LoVo (cell line): ENCODE measurements around the gene LUC7L.
"Not testable (repeated sequence)": the region's sequence is repeated elsewhere in the genome, so short reads cannot be mapped to it uniquely, and the experiment has no call there.

ENCODE experiments used
- DNase-seq: peaks from one replicate; pipeline ENCODE4 v3.0.0-alpha.2; 2016; ENCODE audit warnings: low spot score

LUC7L gene, protein sequence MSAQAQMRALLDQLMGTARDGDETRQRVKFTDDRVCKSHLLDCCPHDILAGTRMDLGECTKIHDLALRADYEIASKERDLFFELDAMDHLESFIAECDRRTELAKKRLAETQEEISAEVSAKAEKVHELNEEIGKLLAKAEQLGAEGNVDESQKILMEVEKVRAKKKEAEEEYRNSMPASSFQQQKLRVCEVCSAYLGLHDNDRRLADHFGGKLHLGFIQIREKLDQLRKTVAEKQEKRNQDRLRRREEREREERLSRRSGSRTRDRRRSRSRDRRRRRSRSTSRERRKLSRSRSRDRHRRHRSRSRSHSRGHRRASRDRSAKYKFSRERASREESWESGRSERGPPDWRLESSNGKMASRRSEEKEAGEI

DNA sequence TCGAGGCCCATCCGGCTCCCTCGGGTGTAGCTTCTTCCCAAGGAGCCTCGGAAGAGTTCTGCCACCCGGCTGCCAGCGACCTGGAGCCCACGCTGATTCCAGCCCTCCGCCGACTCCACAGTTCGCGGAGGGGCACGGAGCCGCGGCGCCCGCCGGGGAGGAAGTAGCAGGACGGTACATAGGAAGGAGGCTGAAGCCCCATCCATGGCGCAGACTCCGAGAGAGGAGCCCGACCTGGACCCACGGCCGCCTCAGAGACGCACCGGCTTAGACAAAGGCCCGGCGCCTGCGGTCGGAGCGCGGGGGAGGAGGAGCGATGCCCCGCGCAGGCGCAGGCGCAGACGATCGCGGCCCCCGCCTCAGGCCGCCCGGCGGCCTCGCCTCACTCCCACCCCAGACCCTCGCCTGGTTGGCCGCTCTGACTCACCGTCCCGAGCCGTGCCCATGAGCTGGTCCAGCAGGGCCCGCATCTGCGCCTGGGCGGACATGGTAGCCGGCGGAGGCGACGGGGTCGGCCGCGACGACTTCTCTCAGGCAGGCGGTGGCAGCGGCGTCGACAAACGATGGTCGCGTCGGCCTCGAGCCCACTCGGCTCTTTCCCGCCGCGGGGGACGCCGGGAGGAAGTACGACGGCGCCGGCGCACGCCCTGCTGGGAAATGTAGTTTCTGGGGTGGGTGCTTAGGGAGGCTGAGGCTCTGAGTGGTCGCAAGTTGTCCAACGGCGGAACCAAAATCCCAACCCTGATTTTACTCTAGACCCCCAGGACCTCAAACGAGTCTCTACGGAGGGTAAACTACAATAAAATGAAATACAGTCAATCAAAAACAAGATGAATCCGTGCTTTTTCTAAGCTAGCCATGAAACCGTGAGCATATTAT lies at the start of gene LUC7L:
TSS of gene LUC7L (minus strand) at position 598 of the 879 bp plus-strand sequence. CDS start at position 488, 110 bp downstream.
- peak; percentile 89 for DNase-seq

DNA sequence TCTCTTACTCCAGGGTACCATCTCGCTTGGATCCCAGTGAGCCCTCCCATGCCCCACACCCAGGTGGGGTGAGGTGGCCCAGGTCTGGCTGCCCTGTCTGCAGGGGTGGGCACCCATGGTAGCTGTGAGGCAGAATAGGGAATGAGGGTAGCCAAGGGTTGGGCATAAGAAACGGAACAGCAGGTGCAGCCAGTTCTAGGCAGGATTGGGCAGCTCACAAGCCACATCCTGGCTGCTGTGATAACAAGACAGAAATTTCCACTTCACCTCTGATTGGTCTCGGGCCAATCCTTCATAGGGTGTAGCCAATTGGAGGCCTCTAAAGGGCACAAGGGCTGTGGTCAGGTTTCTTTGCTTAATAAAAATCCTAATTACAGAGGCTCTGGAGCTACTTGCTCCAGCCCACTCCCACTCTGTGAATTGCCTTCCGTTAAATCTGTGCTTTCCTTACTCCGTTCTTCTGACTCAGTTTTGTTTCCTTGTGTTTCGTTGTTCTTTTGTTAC lies 49.7 kb upstream of the LUC7L start:
- DNase-seq: no peak

DNA sequence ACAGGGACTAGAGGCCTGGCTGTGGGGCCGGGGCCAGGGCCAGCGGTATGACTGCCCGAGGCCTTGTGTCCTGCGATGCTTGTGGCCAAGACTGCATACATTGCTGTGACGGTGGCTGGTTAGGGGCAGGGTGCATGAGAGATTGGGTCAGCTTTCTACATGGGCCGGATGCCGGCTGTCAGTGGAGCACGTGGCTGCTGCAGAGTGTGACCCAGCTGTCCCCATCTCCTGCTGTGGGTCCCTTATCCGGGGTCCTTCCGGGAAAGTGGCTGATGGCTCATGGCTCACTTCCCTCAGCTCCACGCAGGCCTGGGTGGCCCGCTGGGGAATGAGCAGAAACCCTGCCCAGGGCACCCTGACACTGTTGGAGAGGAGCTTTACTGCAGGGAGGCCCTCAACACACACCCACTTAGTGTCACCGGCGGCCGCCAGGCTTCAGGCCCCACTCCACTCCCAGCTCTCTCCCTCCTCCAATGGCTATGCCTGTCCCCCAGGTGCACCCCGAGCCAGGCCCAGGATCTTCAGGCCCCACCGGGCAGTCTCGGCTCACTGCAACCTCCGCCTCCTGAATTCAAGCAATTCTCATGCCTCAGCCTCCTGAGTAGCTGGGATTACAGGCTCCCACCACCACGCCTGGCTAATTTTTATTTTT lies 47.3 kb upstream of the LUC7L start:
- no peak for DNase-seq

DNA sequence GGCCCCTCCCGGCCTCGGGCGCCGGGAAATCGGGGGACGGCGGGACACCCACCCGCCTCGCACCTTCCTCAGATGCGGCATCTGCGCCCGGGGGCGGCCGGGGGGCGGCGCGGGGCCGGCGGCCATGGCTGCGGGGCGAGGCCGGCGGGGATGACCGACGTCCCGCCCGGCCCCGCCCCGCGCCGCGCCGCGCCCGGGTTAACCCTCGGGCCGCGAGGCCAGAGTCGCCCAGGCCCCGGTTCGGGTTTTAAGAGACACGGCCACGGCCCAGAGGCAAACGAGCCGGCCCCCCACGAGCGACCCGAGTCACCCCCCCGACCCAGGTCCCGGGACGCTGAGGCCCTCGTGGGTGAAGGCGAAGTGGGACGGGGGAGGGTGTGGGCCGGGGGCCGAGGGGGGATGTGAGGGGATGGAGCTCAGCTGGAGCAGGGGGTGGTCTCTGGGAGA lies 46.6 kb upstream of the LUC7L start, which contains the start of gene RGS11:
TSS of gene RGS11 (minus strand) at position 159 of the 447 bp plus-strand sequence. CDS start at position 126, 33 bp downstream.
- DNase-seq: peak; percentile 22

DNA sequence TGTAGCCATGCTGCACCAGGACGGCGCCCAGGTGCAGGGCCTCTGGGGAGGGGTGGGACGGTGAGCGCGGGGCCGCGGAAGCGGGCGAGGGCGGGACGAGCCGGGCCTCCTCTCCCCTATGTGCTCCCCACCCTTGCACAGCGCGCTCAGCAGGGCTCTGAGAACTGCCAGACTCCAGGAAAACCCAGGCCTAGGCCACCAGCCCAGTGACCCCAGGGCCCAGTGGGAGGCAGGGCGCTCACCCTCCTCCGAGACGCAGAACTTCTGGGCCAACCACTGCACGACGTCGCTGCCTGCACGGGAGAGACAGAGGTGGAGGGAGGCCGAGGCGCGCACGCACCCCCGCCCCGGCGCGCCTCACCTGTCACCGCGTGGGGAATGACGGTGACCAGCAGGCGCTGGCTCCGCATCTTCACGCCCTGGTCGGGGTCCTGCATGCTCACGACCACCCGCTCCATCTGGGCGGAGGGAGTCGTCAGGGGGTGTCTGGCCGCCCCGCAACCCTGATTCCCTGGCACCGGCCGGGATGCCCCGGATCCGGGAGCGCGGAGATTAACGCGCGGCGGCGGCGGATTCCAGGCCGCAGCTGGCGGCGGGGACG lies 45.9 kb upstream of the LUC7L start:
- no peak for DNase-seq

DNA sequence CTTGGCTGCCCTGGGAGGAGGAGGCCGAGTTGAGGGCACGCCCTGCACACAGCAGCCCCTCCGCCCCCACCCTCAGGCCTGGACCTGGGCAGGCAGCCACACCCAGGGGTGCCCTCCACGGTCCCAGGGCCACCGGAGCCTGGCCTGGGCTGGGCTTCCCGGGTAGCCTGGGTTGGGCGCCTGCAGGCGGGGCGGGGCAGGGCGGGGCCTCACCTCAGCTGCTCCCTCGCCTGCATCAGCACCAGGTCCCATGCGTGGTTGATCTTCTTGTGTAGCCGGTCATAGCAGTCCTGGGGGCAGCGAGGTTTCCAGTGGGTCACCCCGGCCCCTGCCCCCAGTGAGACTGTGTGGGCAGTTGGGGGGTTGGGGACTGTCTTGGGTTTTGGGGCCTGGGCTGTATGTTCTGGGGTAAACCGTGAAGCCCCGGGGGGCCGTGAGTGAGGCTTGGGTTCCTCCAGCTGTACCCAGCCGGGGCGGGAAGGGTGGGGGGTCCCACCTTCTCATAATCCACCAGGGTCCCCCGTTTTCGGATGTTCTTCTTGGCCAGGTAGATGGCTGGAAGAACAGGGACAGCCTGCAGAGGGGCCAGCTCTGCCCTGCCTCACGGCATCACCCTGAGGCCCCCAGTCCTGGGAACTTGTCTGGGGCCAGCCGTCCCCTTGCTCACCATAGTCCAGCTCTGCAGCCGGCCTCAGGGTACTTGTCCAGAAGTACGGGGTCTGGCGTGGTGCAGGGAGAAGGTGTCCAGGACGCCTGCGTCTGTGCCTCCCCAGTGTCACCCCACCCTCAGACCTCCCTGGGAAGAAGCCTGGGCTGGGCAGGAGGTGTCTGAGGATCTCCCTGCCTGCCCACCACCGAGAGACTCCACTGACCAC lies 44.5 kb upstream of the LUC7L start:
- DNase-seq: peak; percentile 46

DNA sequence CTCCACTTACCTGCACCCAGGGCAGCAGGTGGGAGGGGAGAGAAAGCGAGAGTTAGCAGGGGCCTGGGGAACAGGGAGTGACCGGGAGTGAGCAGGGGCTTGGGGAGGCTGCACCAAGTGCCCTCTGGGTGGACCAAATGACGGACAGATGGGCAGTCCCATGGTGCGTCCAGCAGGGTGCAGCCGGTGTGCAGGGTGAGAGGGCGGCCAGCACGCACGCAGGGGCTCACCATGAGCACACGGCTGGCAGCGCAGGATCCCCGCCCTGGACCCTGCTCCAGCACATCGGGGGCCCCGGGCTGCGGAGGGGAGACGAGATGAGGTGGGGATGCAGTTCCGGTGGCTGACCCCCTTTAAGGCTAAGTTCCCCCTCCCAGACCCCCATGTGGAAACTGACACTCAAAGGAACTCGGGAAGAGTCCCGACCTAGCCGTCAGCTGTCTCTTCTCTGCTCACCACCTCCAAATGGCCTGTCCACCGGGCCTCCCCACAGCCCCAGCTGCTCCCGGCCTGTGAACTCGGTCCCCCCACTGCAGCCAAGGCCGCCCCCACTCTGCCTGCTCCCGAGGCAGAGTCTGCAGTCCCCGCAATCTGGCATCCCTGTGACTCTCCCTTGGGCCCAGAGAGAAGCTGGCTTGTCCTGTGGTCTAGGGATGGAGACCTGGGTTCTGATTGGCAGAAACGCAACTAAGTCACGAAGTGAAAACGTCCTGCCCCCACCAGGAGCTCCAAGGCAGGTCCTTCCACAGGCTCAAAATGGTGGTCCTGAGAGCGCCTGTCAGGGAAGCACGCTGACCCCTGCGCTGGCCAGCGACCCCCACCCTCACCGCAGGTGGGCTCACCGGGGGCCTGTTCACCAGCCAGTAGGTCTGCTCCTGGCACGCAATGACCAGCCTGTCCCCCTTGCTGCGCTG lies 43.6 kb upstream of the LUC7L start:
- DNase-seq: no peak

DNA sequence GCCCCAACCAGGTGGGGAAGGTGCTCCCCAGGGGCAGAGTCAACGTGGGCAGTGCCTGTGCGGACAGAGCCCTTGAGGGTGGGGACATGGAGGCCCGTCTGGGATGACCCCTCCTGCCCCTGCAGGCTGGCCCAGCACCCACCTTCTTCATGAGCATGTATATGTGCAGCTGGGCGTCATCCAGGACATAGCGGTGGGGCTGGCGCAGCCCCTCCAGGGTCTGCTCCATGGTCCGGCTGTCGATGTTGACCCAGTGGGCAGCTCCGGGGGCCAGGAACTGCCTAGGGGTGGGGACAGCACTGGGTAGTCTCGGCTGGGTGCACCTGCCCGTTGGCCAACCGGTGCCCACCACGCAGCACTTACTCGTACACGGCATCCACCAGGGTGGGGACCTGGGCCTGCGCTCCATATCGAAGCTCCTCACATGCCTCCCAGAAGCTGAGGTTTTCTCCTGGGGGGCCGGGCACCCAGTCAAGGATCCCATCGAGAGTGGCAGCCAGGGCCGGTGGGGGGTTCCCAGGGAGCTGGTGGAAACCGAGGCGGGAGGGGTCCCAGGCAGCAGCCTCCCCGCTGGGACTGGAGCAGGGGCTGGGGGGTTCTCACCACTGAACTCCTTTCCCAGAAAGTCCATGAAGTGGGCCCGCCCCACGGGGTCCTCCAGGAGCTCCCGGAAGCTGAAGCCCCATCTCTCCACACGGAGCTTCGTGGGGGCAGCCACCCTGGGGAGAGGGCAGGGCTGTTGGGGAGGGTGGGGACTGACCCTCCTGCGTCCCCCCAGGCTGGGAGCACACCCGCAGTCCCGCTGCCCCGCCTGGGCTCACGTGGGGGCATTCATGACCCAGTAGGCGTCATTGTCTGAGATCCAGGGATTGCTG lies 41.4 kb upstream of the LUC7L start:
- no peak for DNase-seq

DNA sequence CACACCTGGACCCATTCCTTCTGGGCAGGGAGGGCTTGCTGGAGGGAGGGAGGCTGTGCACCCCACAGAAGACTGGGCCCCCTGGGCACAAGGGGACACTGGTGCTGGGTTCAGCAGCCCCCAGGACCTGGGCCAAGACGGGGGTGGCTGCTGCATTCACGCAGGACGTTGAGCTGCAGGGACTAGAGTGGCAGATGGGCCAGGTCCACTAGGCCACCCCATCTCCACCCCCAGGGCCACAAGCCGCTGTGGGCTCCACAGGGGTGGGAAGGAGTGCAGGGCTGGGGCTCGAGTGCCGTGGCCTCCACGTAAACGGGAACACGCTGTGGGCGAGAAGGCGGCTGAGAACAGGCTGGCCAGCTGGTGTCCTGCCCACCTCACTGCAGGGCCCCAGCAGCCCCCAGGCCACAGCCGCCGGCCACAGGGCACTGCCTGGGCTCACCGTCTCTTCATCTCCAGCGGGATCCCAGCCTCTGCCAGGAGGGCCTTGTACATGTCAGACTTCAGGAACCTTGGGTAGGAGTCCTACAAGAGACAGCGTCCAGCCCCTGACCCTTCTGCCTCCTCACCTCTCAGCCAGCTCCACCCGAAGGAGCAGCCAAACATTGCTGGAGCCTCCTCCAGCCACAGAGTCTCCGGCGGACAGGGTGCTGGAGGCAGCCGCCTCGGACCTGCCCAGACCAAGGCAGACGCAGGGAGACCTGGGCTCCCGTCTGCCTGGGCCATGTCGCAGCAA lies 40.0 kb upstream of the LUC7L start:
- no peak for DNase-seq

DNA sequence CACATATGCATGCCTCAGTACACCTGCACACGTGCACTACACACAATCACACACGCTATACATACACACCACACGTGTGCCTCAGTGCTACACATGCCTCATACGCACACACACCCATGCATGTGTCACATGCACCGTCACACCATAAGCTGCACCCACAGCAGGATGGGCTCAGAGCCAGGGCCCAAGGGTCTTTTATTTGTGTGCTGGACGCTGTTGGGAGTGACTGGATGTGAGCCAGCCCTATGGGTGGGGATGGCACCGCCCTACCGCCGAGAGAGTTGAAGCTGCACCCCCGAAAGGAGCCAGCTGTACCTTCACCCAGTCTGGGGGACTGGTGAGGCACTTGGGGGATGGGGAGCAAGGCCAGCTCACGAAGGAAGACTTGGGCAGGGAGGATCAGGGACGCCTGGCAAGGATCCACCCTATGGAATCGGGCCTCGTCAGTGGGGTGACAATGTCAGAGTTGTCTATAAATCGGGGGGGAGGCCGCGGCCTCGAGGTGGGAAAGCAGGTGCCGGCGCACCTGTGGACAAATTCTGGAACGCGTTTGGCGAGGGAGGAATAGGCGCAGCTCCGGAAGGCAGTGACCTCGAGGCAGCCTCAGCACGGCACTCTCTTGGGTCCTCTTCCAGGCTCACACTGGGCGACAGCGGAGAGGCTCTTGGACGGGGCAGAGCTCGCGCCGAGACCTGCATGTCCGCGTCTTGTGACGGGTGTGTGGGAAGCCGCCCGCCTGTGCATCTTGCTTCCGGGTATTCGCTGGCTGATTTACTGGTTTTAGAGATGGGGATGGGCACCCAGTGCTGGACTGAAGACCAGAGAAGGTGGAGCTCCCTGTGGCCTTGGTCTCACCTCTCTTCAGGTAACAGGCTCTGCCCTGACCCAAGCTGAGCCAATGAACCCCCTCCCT lies 39.1 kb upstream of the LUC7L start:
- DNase-seq: peak; percentile 25

DNA sequence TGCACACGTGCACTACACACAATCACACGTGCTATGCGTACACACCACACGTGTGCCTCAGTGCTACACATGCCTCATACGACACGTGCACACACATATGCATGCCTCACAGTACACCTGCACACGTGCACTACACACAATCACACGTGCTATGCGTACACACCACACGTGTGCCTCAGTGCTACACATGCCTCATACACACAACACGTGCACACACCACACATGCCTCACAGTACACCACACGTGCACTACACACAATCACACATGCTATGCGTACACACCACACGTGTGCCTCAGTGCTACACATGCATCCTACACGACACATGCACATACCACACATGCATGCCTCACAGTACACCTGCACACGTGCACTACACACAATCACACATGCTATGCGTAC lies 38.3 kb upstream of the LUC7L start:
- not testable (repeated sequence) for DNase-seq

DNA sequence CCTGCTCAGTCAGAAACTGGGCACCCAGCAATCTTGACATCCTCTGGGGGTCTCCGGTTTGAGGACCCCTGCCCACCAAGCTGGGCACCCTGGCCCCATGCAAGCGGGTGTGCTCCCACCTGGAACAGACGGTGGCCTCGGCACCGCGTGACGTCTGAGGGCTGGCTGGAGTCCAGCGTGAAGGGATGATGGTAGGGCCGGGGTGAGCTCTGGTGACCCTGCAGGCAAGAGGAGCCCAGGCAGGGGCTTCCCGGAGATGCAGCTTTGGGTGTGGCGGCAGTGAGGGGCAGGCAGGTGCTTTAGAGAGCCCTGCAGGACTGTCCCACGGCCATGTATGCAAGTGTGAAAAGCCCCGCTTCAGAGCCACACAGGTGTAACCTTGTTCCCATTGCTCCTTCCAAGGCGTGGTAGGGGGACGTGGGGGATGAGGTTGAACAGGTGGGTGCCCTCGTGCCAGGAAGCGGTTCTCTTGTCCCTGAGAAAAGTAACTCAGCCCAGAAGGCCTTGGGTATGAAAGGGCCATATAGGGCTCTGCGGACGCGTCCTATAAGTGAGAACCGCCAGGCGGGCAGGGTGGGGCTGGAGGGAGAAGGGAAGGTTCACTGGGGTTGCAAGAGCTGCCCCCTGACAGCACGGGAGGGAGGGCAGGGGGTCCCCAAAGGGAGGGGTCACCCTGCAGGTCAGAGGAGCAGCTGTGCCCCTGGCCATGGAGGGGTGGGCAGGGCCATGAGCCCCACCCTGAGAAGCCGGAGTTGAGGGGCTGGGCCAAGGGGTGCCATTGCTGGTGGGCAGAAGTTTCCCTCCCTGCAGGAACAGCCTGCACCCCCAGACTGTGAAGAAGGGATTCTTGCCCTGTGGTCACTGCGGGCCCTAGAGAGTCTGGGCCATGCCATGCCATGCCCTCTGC lies 37.3 kb upstream of the LUC7L start:
- DNase-seq: no peak

DNA sequence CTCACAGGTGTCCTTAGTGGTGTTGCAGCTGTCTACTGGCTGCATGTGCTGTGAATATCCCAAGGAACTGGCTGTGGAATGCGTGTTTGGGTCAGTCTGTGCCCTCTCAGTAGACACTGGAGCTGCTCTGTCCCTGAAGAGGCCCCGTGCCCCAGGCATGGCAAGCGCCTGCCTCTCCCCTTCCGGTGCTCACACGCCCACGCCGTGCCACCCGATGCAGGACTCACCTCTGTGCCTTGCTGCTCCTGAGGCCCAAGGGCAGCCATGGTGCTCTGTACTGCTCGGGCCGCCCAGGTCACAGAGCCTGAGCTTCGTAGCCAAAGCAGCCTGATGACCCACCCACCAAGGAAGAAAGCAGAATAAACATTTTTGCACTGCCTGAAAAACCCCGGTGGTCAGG lies 36.5 kb upstream of the LUC7L start:
- no peak for DNase-seq

DNA sequence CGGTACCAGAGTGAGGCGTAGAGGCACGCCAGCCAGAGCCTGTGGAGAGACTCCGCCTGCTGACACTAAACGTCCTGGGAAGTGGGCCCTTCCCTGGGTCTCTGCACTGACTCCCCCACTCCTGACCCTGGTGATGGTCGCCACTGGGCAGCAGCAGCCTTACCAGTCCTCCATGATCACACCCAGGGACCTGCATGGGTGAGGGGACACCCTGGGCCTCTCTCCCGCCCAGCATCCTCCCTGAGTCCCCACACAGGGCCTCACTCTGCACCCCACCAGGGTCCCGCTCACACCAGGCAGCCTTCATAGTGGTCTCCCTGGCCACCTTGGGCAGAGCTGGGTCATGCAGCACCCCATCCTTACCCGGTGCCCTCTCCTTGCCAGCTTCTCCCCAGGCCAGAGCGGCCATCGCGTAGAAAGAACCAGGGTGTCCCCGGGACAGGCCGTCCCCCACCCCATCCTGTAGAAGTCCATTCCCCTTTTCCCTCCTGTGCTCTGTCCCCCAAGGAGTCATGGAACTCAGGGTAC lies 35.8 kb upstream of the LUC7L start:
- no peak for DNase-seq

DNA sequence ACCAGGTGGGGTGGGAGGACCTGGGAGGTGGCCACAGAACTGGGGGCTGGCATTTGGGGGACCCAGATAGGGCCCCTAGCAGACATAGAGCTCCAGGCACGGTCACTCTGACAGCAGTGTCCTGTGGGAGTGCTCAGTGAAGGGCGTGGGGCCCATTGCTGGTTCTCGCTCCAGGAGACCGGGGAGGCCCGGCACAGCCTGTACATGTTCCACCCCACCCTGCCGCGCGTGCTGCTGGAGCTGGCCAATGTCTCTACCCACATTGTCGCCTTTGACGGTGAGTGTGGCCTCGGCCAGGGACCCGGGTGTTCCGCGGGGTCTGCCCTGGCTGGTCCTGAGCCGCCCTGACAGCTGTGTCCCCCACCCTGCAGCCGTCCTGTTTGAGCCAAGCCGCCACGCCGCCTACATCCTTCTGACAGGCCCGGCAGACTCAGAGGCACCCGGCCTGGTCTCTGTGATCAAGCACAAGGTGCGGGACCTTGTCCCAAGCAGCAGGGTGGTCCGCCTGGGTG lies 35.2 kb upstream of the LUC7L start:
- DNase-seq: no peak
